Natural killer cell (primary cell): ENCODE data around the gene COL4A1. TPM values are rescaled to one million over a fixed set of nuclear protein-coding genes. Genes with fewer than 3 reads are reported as not detected.

Source experiments
- ATAC-seq, 3 donors: fragments of 150-1000 bp in 2 of 3; fragments of 200-7000 bp in 1 of 3; cut with Tn5 transposase; 1 replicate in 1 of 3; 2 replicates in 2 of 3; pipeline ENCODE4 v1.10.0; 2021; ENCODE audit warnings: mild to moderate bottlenecking in 2 of 3, moderate library complexity in 2 of 3
- DNase-seq, 2 donors: peaks; one replicate each; pipeline versions ENCODE4 v3.0.0 to v3.0.0-alpha.2; 2013 to 2021; ENCODE audit warnings: mixed read lengths in 1 of 2
- H3K27ac ChIP-seq: one replicate; pipeline ENCODE4 v1.5.1; 2013; ENCODE audit warnings: mild to moderate bottlenecking, low read length
- H3K27me3 ChIP-seq: one replicate; pipeline ENCODE4 v1.6.1; 2013; ENCODE audit warnings: low read length; ENCODE audit not compliant: control insufficient read depth, insufficient read depth
- H3K36me3 ChIP-seq: one replicate; pipeline ENCODE4 v1.6.1; 2013; ENCODE audit warnings: low read length; ENCODE audit not compliant: control insufficient read depth, insufficient read depth
- H3K4me1 ChIP-seq: one replicate; pipeline ENCODE4 v1.6.1; 2013; ENCODE audit warnings: low read length; ENCODE audit not compliant: control insufficient read depth, insufficient read depth
- H3K4me3 ChIP-seq: one replicate; pipeline ENCODE4 v1.5.1; 2013; ENCODE audit warnings: low read length
- H3K9me3 ChIP-seq: one replicate; pipeline ENCODE4 v1.6.1; 2013; ENCODE audit warnings: low read length; ENCODE audit not compliant: control insufficient read depth, insufficient read depth
- H3K27ac Mint-ChIP-seq, 2 donors: one replicate each; pipeline ENCODE4 v1.8.0; 2022; ENCODE audit warnings: mild to moderate bottlenecking in 2 of 2, mixed read lengths in 2 of 2, moderate library complexity in 1 of 2
- H3K27me3 Mint-ChIP-seq, 2 donors: one replicate each; pipeline ENCODE4 v1.8.0; 2022; ENCODE audit warnings: low read depth in 2 of 2, mixed read lengths in 2 of 2
- H3K36me3 Mint-ChIP-seq: one replicate; pipeline ENCODE4 v1.8.0; 2022; ENCODE audit warnings: mixed read lengths
- H3K4me1 Mint-ChIP-seq, 2 donors: one replicate each; pipeline ENCODE4 v1.8.0; 2022; ENCODE audit warnings: mixed read lengths in 2 of 2
- H3K4me3 Mint-ChIP-seq: one replicate; pipeline ENCODE4 v1.8.0; 2022; ENCODE audit warnings: mild to moderate bottlenecking, moderate library complexity, mixed read lengths
- H3K9me3 Mint-ChIP-seq, 2 donors: one replicate each; pipeline ENCODE4 v1.8.0; 2022; ENCODE audit warnings: mixed read lengths in 2 of 2
- CTCF ChIP-seq: fragments of 200-600 bp; IDR thresholded peaks from one replicate; pipeline ENCODE4 v1.8.0; 2022; ENCODE audit warnings: antibody characterized with exemption
- WGBS: methylation state at CpG from one replicate; pipeline ENCODE4 v1.1.7; 2013; ENCODE audit warnings: missing lambda C conversion rate; ENCODE audit not compliant: insufficient coverage; 5-methylcytosine and 5-hydroxymethylcytosine counted together
- intact Hi-C: fragments of 100-400 bp; cut with micrococcal nuclease; formaldehyde crosslinking; loops from one replicate; pipeline ENCODE4 v1.14.2; 2022
- total RNA-seq, 4 donors: library from RNA; stranded (reverse); fragments of 120-200 nt in 1 of 4; gene quantifications; one replicate each; pipeline versions ENCODE4 v1.2.3 to v1.2.4, GENCODE V29; 2013 to 2022

Gene COL4A1
- total RNA-seq, 3 donors from 2014 or later (not counting 1 experiment from before 2014, with no cell fraction given) = not detected

GRCh38 chr13:110164706-110165105 lies 142.3 kb downstream of the COL4A1 start:
- WGBS = 84% methylated on average over 8 of the region's 8 CpGs
- Mint-ChIP-seq H3K9me3 (no peaks in the 10 kb centered on the region), H3K27ac (no peak overlapping the region), H3K4me3 (no peak overlapping the region), H3K36me3 (no peaks in the 10 kb centered on the region), H3K4me1 (no peaks in the 10 kb centered on the region), H3K27me3 (peaks cover 0 to 1% of the 10 kb centered on the region in 2 donors)
- Histone ChIP-seq H3K9me3 (no peaks in the 10 kb centered on the region), H3K4me1 (no peaks in the 10 kb centered on the region), H3K4me3 (no peak overlapping the region), H3K27ac (no peak overlapping the region), H3K36me3 (no peaks in the 10 kb centered on the region), H3K27me3 (no peaks in the 10 kb centered on the region)
- DNase-seq (no peak), ATAC-seq (no peak)
- intact Hi-C loops = no loop called here
- no peak for TF ChIP-seq CTCF

GRCh38 chr13:110162866-110163658 lies 143.9 kb downstream of the COL4A1 start:
- Histone ChIP-seq H3K27me3 (no peaks in the 10 kb centered on the region), H3K27ac (no peak overlapping the region), H3K9me3 (no peaks in the 10 kb centered on the region), H3K4me3 (no peak overlapping the region), H3K4me1 (no peaks in the 10 kb centered on the region), H3K36me3 (no peaks in the 10 kb centered on the region)
- no peak for TF ChIP-seq CTCF
- DNase-seq = no peak
- intact Hi-C loops = no loop called here
- Mint-ChIP-seq H3K4me3 (no peak overlapping the region), H3K27me3 (peaks cover 0 to 3% of the 10 kb centered on the region in 2 donors), H3K36me3 (no peaks in the 10 kb centered on the region), H3K4me1 (no peaks in the 10 kb centered on the region), H3K27ac (no peak overlapping the region), H3K9me3 (no peaks in the 10 kb centered on the region)
- 62% methylated on average over 11 of the region's 11 CpGs for WGBS
- no peak for ATAC-seq

GRCh38 chr13:110162053-110162452 lies 144.9 kb downstream of the COL4A1 start:
- WGBS = 94% methylated on average over 11 of the region's 11 CpGs
- intact Hi-C loops = no loop called here
- H3K36me3 ChIP-seq = no peaks in the 10 kb centered on the region
- Mint-ChIP-seq H3K27me3 (peaks cover 0 to 3% of the 10 kb centered on the region in 2 donors), H3K27ac (no peak overlapping the region), H3K4me1 (no peaks in the 10 kb centered on the region), H3K36me3 (no peaks in the 10 kb centered on the region), H3K4me3 (no peak overlapping the region), H3K9me3 (no peaks in the 10 kb centered on the region)
- H3K4me3 ChIP-seq = no peak overlapping the region
- no peaks in the 10 kb centered on the region for H3K27me3 ChIP-seq
- no peaks in the 10 kb centered on the region for H3K4me1 ChIP-seq
- TF ChIP-seq CTCF = no peak
- H3K27ac ChIP-seq = no peak overlapping the region
- DNase-seq = no peak
- no peaks in the 10 kb centered on the region for H3K9me3 ChIP-seq
- ATAC-seq = no peak
